Activated gamma-delta T cell (primary cell): ENCODE data around the gene PTGDS.

Source experiments
- DNase-seq: peaks from one replicate; lab custom pipeline; 2025; lab: John Stamatoyannopoulos, UW
- total RNA-seq, 2 donors: gene quantifications; one replicate each; lab custom pipeline; 2026; lab: John Stamatoyannopoulos, UW

The PTGDS gene
- total RNA-seq: 2.5 to 2.8 reads per million in 2 donors

DNA sequence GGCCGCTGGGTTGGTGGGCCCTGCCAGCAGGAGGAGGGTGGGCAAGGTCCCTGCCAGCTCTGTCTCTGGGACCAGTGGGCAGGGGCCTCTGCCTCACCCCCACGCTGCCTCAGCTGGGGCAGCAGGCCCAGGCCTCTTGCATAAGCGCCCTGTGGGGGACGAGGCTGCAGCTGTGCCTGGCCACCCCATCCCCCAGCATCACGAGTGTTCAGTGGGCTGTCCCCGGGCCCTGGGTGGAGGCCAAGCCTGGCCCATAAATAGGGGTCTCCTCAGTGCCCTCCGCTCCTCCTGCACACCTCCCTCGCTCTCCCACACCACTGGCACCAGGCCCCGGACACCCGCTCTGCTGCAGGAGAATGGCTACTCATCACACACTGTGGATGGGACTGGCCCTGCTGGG is at the start of gene PTGDS:
Gene PTGDS, plus strand, starts transcription at position 282 of the 400 bp plus-strand sequence. Its CDS starts 75 bp downstream, at position 357.
- DNase-seq: no peak

DNA sequence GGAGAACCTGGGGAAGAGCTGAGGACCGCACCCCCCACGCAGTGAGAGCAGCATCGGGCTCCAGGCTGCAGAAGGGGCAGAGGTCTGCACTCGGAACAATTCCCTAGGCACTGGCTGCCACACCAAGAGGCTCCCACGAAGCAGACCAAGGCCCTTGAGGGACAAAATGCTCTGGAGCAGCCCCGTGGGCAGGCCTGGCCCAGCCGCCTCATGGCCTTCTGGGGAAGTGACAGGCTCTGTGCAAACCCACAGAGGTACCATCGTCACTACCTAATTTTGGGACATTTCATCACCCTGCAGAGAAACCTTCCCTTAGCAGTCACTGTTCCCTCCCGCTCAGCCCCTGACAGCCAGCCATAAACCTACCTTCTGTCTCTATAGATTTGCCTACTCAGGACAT is 48.7 kb upstream of the PTGDS start:
- DNase-seq: no peak

DNA sequence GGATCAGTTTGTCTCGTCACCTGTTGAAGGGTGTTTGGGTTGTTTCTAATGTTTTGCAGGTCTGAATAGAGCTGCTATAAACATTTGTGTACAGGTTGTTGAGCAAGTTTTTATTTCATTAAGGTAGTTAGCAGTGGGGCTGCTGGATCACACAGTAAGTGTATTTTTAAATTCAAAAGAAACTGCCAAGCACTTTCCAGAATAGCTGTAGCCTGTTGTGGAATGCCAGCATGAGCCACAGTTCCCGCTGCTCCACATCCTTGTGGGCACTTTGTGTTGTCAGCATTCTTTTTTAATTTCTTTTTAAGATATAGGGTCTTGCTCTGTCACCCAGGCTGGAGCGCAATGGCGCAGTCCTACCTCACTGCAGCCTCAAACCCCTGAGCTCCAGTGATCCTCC is 47.3 kb upstream of the PTGDS start:
- no peak for DNase-seq

DNA sequence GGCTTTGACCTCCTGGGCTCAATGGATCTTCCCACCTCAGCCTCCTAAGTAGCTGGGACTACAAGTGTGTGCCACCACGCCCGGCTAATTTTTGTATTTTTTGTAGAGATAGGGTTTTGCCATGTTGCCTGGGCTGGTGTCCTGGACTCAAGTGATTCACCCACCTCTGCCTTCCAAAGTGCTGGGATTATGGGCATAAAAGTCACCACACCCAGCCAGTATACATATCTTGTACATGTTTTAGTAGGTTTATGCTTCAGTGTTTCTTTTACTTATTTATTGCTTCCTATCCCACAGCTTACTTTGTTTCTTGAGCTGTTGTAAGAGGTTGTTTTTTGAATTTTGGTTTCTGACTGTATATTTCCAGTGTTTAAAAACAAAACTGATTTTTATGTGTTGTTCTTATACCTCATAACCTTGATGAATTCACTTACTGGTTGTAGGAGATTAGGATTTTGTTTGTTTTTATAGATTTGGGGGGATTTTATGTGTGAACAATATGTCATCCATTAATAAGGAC is 45.6 kb upstream of the PTGDS start:
- no peak for DNase-seq

DNA sequence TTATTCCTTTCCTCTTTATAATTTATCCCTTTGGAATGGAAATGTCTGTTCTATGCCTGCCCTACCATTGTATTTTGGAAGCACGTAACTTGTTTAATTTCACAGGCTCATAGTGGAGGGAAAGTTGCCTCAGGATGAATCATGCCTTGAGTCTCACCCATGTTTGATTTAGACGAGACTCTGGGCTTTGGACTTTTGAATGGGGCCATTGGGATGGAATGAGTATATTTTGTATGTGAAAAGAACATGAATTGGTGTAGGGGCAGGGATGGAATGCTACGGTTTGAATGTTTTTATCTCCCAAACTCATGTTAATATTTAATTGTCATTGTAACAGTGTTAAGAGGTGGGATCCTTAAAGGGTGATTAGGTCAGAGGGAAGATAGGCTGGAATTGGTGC is 43.0 kb upstream of the PTGDS start:
- no peak for DNase-seq

DNA sequence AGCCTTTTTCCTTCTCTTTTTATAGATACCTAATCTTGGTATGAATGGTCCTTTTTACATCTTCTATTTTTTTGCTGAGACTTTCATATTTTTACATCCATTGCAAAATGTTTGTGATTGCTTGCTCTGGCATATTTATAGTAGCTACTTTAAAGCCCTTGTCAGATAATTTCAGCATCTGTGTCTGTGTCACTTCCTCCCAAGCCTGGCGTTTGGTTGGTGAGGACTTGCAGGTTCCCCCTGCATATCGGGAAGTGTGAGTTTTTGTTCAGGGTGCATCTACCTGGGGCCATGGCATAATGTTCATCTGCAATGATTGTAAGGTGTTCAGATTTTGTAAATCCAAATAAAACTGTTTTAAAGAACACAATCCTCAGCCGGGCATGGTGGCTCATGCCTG is 41.7 kb upstream of the PTGDS start:
- DNase-seq: no peak

DNA sequence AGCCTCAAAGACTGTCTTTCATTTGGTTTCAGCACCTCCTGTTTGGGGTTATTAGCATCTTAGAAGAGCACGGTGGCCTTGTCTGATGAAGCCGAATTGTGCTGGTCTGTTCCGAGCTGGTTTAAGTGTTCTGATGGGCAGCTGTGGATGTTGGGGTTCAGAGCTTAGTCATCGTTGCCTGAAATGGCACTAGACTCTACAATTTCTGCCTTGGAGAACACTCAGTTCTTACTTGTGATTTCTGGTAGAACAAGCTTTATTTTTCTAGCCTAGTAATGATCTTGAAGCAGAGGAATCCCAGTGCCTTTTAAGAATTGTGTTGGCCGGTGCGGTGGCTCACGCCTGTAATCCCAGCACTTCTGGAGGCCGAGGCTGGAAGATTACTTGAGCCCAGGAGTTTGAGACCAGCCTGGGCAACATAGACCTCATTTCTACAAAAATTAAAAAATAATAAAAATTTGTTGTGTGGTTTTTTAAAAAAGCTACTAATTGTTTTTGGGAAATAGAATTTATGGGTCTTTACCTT is 40.6 kb upstream of the PTGDS start:
- DNase-seq: no peak

DNA sequence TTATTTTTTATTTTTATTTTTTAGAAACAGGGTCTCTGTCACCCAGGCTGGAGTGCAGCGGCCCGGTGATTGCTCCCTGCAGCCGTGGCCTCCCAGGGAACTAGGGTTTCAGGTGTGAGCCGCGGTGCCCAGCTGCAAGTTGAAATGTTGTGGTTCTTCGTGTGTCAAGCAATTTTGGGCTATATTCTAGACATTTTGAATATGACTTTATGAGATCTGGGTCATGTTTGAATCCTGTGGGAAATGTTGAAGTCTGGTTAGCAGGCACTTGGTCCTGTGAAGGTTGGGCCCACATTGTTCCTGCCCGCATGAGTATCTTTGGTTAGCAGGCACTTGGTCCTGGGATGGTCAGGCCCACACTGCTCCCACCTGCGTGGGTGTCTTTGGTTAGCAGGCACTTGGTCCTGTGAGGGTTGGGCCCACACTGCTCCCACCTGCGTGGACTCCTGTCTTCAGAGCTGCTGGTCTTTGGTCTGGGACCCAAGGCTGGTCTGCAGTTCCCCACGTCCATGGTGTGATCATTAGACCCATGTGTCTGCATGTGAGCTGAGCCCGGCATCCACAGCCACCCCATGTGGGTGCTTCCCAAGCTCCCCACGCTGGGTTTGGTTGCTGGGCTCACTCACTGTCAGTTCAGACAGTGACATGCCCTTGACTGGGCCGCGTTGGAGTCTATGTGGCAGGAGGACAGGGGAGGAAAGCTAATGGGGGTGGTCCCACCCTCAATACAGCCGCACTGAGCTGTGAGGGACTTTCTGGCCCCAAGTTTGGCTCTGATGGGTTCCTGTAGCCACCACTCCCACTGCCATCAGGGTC is 39.9 kb upstream of the PTGDS start:
- no peak for DNase-seq

DNA sequence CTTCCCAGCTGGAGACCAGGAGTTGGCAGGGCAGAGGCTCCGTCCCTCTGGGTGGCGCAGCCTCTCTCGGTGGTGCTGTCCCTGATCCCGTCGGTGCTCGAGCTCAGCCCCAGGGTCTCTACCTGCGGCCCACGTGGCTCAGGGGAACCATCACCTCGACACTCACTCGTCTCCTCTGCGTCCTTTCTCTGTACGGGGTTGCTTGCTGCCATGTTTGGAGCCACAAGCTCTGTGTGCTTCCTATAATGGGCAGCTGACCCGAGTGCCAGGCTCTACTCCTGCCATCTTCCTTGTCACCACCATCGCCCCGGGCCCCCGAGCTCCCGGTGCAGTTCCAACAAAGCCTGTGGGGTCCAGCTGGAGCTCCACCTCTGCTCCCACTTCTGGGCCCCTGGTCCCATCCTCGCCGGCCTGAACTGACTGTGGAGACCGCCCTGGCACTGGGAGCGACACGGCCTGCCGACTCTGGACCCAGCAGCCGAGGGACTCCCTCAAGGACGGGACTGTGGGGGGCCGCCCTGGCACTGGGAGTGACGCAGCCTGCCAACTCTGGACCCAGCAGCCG is 37.8 kb upstream of the PTGDS start:
- no peak for DNase-seq

DNA sequence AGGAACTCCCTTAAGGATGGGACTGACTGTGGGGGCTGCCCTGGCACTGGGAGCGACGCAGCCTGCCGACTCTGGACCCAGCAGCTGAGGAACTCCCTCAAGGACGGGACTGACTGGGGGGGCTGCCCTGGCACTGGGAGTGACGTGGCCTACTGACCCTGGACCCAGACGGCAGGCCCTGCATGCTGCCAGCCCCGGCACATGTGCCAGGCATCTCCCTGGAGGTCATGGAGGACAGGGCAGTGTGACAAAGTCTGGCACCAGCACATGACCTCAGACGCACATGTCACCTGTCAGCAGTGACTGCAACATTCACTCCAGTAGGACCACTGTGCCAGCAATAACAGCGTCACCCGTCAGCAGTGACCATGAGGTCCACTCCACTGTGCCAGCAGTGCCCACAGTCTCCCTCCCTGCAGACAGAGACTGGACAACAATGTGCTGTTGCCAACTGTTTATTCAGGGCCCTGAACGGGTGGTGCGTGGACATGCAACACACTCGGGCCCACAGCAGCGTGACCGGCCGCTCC is 37.2 kb upstream of the PTGDS start:
- no peak for DNase-seq

DNA sequence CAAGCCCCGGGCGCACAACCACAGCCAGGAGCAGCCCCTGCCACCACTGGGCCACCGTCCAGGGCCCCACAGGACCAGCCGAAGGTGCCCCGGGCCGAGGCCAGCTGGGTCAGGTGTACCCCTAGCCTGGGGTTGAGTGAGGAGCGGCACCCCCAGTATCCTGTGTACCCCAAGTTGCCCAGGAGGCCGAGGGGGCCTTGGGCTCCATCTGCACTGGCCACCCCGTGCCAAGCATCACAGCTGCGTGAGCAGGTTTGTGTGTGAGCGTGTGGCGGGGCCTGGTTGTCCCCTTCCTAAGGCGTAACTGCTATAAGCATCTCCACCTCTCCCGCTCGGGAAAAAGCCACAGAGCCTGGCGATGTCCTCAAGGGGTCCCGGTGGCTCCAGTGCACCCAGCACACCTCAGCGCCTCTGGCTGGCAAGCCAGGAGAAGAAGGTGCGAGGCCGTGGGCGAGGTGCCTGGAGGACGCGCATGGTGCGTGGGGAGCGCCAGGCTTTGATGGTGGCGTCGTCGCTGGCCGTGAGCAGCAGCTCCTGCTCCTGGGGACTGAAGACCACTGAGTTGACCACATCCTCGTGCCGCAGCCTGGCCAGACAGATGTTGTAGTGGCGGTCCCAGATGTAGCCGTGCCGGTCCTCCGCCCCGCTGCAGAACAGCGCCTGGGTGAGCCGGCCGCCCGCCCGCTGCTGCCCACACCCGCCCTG is 36.6 kb upstream of the PTGDS start:
- no peak for DNase-seq

DNA sequence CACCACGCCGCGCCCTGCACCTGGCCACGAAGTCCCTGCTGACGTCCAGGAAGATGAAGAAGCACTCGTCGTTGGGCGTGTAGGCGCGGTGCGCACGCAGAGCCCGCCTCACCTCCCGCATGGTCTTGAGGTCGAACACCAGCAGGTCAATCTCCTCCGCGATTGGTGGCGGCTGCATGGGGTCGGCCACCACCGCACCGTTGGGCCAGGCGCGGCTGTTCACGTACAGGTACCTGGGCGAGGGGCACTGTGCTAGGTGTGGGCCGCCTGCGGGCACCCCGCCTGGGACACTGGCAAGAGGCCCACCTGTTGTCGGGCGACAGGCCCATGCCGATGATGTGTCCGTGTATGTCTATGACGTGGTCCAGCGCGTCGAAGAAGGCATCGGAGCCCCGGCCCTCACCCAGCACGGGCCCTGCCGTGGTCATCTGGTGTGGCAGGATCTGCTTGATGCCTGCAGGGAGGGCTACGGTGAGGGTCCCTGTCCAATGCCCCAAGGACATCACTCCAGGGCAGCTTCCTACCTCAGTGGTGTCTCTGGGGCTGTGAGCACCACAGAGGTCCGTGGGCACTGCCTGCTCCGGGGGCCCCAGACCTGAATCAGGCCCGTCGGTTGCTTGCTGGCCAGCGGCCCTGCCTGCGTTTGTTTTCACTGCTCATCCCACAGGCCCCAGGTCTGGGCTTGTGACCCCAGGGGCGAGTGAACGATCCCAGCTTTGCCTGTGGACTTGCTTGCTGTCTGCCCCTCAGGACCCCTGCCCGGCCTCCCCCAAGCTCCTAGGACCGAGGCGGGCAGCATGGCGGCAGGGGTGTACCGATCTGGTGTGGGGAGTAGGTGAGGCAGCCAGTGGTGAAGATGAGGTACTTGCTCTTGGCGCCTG is 35.8 kb upstream of the PTGDS start:
- no peak for DNase-seq

DNA sequence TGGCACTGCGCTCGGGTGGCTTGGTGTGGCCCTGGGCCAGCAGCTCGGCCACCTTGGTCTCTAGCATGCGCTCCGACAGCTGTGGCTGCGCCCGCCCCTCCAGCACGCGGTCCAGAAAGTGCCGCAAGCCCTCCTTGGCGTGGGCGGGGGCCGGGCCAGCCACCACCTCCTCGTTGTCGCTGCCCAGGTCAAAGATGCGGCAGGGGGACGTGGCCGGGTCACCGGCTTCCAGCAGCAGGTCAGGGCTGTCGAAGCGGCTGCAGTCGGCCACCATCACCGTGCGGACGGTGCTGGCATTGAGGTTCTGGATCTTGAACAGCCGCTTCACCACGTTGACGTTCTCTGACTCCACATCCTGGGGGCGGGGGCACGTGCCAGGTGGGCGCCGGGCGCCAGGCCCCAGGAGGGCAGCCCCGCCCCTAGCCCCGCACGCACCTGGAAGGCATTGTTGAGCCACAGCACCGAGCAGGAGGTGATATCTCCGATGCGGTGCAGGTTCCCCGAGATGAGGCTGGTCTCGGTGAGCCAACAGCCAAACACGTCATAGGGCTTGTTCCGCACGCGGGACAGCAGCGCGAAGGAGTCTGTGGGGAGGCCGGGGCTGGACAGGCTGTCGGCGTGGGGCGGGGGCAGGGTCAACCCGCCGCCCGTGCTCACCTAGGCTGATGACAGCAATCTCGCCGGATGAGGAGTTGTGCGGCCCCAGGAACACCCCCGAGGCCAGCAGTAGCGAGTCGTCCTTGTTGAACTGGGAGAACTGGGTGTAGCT is 35.0 kb upstream of the PTGDS start:
- DNase-seq: no peak

DNA sequence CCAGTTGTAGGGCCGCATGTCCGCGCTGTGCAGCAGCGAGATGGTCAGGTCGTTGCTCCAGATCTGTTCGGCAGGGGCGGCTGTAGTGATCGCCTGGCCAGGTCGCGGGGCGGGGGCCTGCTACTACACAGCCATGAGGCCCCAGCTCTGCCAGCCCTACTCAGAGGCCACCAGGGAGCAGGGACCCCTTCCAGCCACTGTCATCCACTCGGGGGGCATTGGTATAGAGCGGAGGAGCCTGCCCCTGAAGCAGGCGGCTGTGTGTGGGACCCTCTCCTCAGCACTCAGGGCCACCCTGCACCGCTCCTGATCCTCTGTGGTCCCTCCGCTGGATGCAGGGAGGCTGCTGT is 34.4 kb upstream of the PTGDS start:
- DNase-seq: no peak

DNA sequence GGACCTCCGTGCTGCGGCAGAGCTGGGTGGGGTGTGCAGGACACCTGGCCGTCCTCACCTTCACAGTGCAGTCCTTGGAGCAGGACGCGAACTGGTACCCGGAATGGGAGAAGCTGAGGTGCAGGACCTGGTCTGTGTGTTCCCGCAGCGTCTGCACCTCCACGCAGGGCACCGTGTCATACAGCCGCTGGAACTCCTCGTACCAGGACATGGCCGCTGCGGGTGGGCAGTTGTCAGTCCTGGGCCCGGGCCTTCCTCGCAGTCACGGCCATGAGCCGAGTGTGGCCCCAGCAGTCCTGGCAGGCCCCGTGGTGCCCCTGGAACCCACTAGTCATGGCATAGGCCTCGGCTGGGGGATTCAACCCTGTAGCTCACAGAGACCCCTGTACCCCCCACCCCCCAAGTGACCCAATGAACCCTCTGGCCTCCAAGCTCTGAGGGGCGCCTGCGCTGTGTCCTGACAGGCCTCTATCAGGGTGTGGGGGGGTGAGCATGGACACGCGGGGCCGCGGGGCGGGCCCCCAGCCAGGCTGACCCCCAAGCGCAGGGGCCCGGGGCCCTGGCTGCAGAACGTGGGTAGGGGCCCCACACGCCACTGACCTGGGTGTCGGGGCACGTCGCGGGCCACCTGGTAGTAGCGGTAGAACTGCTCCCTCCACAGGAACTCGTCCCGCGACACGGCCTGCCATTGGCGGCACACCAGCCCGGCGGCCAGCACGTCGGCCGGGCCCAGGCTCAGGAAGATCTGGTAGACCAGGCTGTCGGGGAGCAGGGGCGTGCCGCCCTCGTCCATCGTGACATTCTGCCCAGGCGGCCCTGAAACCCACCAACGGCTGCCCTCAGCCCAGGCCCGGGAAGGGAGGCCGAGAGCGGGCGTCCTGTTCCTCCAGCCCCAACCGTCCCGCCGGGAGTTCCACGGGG is 33.8 kb upstream of the PTGDS start:
- DNase-seq: no peak

DNA sequence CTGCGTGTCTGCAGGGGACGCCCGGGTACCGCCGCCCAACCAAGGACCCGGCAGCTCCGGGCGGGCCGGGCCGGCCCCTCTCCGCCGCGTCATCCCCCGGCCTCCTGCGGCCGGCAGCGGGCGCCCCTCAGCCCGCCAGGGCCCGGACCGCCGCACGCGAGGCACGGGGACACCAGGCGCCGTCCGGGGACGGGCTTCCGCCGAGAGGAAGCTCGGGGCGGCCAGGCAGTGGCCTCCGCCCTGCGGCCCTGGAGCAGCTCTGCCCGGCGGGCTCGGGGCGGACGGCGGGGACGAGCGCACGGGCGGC is 33.1 kb upstream of the PTGDS start:
- DNase-seq: peak; percentile 57

DNA sequence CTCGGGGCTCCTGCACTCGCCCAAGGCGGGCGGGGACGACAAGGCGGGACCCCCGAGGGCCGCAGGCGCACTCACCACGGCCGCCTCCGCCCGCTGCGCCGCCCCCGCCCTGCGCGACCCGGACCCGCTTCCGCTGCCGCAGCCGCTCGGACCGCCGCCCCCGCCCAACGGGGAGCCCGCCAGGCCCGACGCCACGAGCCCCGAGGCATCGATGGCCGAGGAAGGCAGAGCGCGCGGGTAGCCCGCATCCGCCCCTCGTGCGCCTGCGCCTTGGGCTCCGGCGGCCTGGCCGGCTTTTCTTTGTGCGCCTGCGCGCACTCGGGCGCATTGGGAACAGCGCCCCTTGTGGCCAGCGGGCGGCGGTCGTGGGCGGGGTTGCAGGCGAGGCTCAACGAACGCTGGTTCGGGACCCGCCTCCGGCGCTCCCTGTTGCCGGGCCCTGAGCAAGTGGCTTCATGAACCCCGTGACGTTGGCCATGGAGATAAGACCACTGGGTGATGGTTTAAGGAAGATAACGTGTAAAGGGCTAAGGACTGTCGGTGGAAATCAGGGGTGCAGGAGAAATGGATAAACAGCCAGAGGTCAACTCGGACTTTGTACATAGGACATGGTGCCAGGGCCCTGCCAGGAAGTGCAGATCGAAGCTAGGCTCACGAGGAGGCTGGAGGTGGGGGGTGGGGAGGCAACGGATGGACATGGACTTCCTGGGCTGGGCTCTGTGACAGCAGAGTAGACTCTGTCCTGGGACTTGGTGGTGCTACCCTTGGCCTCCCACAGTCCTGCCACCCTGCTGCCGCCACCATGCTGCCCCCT is 32.6 kb upstream of the PTGDS start, which contains the start of the genes C8G and FBXW5:
Gene C8G, plus strand, starts transcription at position 725 of the 814 bp plus-strand sequence. Its CDS starts 78 bp downstream, at position 803.
Gene FBXW5, minus strand, starts transcription at position 220 of the 814 bp plus-strand sequence. CDS start 655 bp downstream, outside the sequence.
- peak; percentile 95 for DNase-seq
